HTR-8/SVneo (cell line): Measurements from ENCODE around the gene MEGF6.

Experiments
- DNase-seq: peaks from one replicate; pipeline ENCODE4 v3.0.0; 2011; ENCODE audit warnings: low spot score, mixed read lengths; ENCODE audit not compliant: insufficient read length
- FAIRE-seq: peaks from 2 replicates; lab custom pipeline; 2011; peaks lifted over from hg19 to GRCh38; lab: Jason Lieb, UNC

The MEGF6 gene

GRCh38 chr1:3560981-3561380 lies 50.3 kb downstream of the MEGF6 start:
- FAIRE-seq (no peak), DNase-seq (no peak)

GRCh38 chr1:3560251-3560871 lies 50.9 kb downstream of the MEGF6 start:
- no peak for DNase-seq
- no peak for FAIRE-seq

GRCh38 chr1:3558036-3558726 lies 53.1 kb downstream of the MEGF6 start:
- FAIRE-seq (no peak), DNase-seq (no peak)

GRCh38 chr1:3557366-3557765 lies 53.9 kb downstream of the MEGF6 start:
- FAIRE-seq (no peak), DNase-seq (no peak)

GRCh38 chr1:3556336-3556735 lies 55.0 kb downstream of the MEGF6 start:
- DNase-seq (no peak), FAIRE-seq (no peak)

- no peak for FAIRE-seq
Measured at GRCh38 chr1:3555131-3555920, 56.0 kb downstream of the MEGF6 start.

GRCh38 chr1:3553940-3554223 lies 57.4 kb downstream of the MEGF6 start:
- no peak for FAIRE-seq
- DNase-seq = no peak

More at GRCh38 chr1:3555131-3555920, 56.0 kb downstream of the MEGF6 start:
- no peak for DNase-seq

- FAIRE-seq = peak; percentile 76
- DNase-seq = peak; percentile 86
Measured at GRCh38 chr1:3553166-3553939, 58.0 kb downstream of the MEGF6 start.

- DNase-seq (no peak), FAIRE-seq (no peak)
Measured at GRCh38 chr1:3552751-3553150, 58.6 kb downstream of the MEGF6 start.

- FAIRE-seq (no peak), DNase-seq (no peak)
Measured at GRCh38 chr1:3552176-3552575, 59.1 kb downstream of the MEGF6 start.

GRCh38 chr1:3551711-3552110 lies 59.6 kb downstream of the MEGF6 start:
- FAIRE-seq = no peak

GRCh38 chr1:3551290-3551678 lies 60.0 kb downstream of the MEGF6 start:
- DNase-seq (no peak), FAIRE-seq (no peak)

More at GRCh38 chr1:3551711-3552110, 59.6 kb downstream of the MEGF6 start:
- no peak for DNase-seq

GRCh38 chr1:3550511-3551289 lies 60.6 kb downstream of the MEGF6 start:
- no peak for DNase-seq
- FAIRE-seq = no peak

- no peak for FAIRE-seq
Measured at GRCh38 chr1:3548895-3549294, 62.4 kb downstream of the MEGF6 start.

GRCh38 chr1:3548156-3548893 lies 63.0 kb downstream of the MEGF6 start:
- peak; percentile 67 for DNase-seq
- peak; percentile 23 for FAIRE-seq

More at GRCh38 chr1:3548895-3549294, 62.4 kb downstream of the MEGF6 start:
- no peak for DNase-seq

GRCh38 chr1:3547055-3548005 lies 64.0 kb downstream of the MEGF6 start:
- DNase-seq (no peak), FAIRE-seq (no peak)

GRCh38 chr1:3546048-3546384 lies 65.3 kb downstream of the MEGF6 start:
- no peak for FAIRE-seq
- no peak for DNase-seq

GRCh38 chr1:3545363-3546047 lies 65.8 kb downstream of the MEGF6 start:
- FAIRE-seq = no peak
- no peak for DNase-seq
